GM23338 (cell line): ENCODE measurements around the gene SELENOO. TPM values are rescaled to one million over a fixed set of nuclear protein-coding genes. Genes with fewer than 3 reads are reported as not detected.

Source experiments
- ATAC-seq: fragments of 200-7000 bp; cut with Tn5 transposase; 3 replicates; pipeline ENCODE4 v1.9.1; 2020
- DNase-seq: peaks from one replicate; pipeline ENCODE4 v3.0.0-alpha.2; 2015; ENCODE audit warnings: low spot score
- H2AFZ ChIP-seq: fragments of 200-600 bp; sonication (generic); 2 replicates; pipeline ENCODE4 v1.8.0; 2016; ENCODE audit warnings: antibody characterized with exemption, mild to moderate bottlenecking, moderate library complexity
- H3F3A ChIP-seq: fragments of 200-600 bp; sonication (generic); replicated peaks from 2 replicates; pipeline ENCODE4 v1.8.0; 2017; ENCODE audit warnings: antibody characterized with exemption, mixed run types, low read depth
- H3K27ac ChIP-seq: fragments of 200-600 bp; sonication (generic); 2 replicates; pipeline ENCODE4 v1.6.1; 2016; ENCODE audit warnings: low read depth
- H3K27me3 ChIP-seq: fragments of 200-600 bp; sonication (generic); 2 replicates; pipeline ENCODE4 v1.8.0; 2016; ENCODE audit warnings: mild to moderate bottlenecking, mixed run types, moderate library complexity; ENCODE audit not compliant: insufficient read depth
- H3K36me3 ChIP-seq: fragments of 200-600 bp; sonication (generic); 2 replicates; pipeline ENCODE4 v1.8.0; 2016; ENCODE audit warnings: mild to moderate bottlenecking; ENCODE audit not compliant: insufficient read depth
- H3K4me1 ChIP-seq: fragments of 200-600 bp; sonication (generic); 2 replicates; pipeline ENCODE4 v1.8.0; 2016; ENCODE audit warnings: mild to moderate bottlenecking, moderate library complexity; ENCODE audit not compliant: insufficient read depth
- H3K4me2 ChIP-seq: fragments of 200-600 bp; sonication (generic); 2 replicates; pipeline ENCODE4 v1.7.1; 2017; ENCODE audit warnings: mixed run types
- H3K4me3 ChIP-seq: fragments of 200-600 bp; sonication (generic); 2 replicates; pipeline ENCODE4 v1.6.1; 2016; ENCODE audit warnings: mixed run types
- H3K79me2 ChIP-seq: fragments of 200-600 bp; sonication (generic); replicated peaks from 2 replicates; pipeline ENCODE4 v1.8.0; 2017; ENCODE audit warnings: mild to moderate bottlenecking; ENCODE audit not compliant: insufficient read depth
- H3K9me2 ChIP-seq: fragments of 200-600 bp; sonication (generic); 2 replicates; pipeline ENCODE4 v1.8.0; 2017; ENCODE audit not compliant: insufficient read depth
- H4K20me1 ChIP-seq: fragments of 200-600 bp; sonication (generic); replicated peaks from 2 replicates; pipeline ENCODE4 v1.8.0; 2017; ENCODE audit warnings: mild to moderate bottlenecking; ENCODE audit not compliant: insufficient read depth
- H3K27ac Mint-ChIP-seq: 2 replicates; pipeline ENCODE4 v1.8.0; 2020; ENCODE audit warnings: inconsistent platforms, mild to moderate bottlenecking, moderate library complexity, mixed read lengths
- H3K27me3 Mint-ChIP-seq: 3 replicates; pipeline ENCODE4 v1.8.0; 2022; ENCODE audit warnings: low read depth, mild to moderate bottlenecking, moderate library complexity, mixed read lengths, inconsistent platforms; ENCODE audit not compliant: insufficient read depth, poor library complexity
- H3K36me3 Mint-ChIP-seq: 3 replicates; pipeline ENCODE4 v1.8.0; 2021; ENCODE audit warnings: low read depth, mild to moderate bottlenecking, inconsistent platforms, moderate library complexity, mixed read lengths
- H3K4me1 Mint-ChIP-seq: 3 replicates; pipeline ENCODE4 v1.8.0; 2020; ENCODE audit warnings: mild to moderate bottlenecking, inconsistent platforms, mixed read lengths
- H3K4me3 Mint-ChIP-seq: 3 replicates; pipeline ENCODE4 v1.8.0; 2021; ENCODE audit warnings: moderate library complexity, mild to moderate bottlenecking, inconsistent platforms, mixed read lengths
- H3K9me3 Mint-ChIP-seq: 3 replicates; pipeline ENCODE4 v1.8.0; 2020; ENCODE audit warnings: moderate library complexity, mild to moderate bottlenecking, inconsistent platforms, mixed read lengths
- CTCF ChIP-seq, 2 experiments: fragments of 200-600 bp in 1 of 2; sonication (generic) in 1 of 2; conservative IDR thresholded peaks; 2 replicates each; pipeline versions ENCODE4 v1.5.1 to v1.6.1; 2016 to 2017; ENCODE audit warnings: antibody characterized with exemption in 2 of 2, low read depth in 2 of 2, mild to moderate bottlenecking in 2 of 2, moderate library complexity in 1 of 2
- EZH2 ChIP-seq: fragments of 200-600 bp; sonication (generic); IDR thresholded peaks from one replicate; pipeline ENCODE4 v1.8.0; 2017; ENCODE audit warnings: antibody characterized with exemption, mild to moderate bottlenecking, low read depth; ENCODE audit not compliant: unreplicated experiment
- JUNB ChIP-seq: IDR thresholded peaks from one replicate; pipeline ENCODE4 v1.6.1; 2016; ENCODE audit warnings: antibody characterized with exemption; ENCODE audit not compliant: unreplicated experiment
- NANOG ChIP-seq: IDR thresholded peaks from 2 replicates; pipeline ENCODE4 v1.6.1; 2016; ENCODE audit warnings: antibody characterized with exemption, borderline replicate concordance
- POLR2AphosphoS5 ChIP-seq: IDR thresholded peaks from 2 replicates; pipeline ENCODE4 v1.6.1; 2016; ENCODE audit warnings: antibody characterized with exemption, low read depth
- STAT1 ChIP-seq: IDR thresholded peaks from one replicate; pipeline ENCODE4 v1.6.1; 2016; ENCODE audit warnings: antibody characterized with exemption; ENCODE audit not compliant: unreplicated experiment
- ZNF331 ChIP-seq: fragments of 250-450 bp; sonication (Bioruptor Pico); IDR thresholded peaks from 2 replicates; pipeline ENCODE4 v1.5.0; 2020; ENCODE audit warnings: low read depth, mild to moderate bottlenecking, moderate library complexity
- ZNF462 ChIP-seq: fragments of 250-450 bp; sonication (Bioruptor Pico); IDR thresholded peaks from 2 replicates; pipeline ENCODE4 v1.5.0; 2020; ENCODE audit warnings: mild to moderate bottlenecking, moderate library complexity
- polyA plus RNA-seq: library from polyadenylated mRNA; unstranded; fragments of >200 nt; fragmentation: Nextera tagmentation; extraction: Ambion mirVana; gene quantifications from 2 replicates; pipeline ENCODE4 v1.2.1, GENCODE V29; 2016
- total RNA-seq: library from RNA; depleted of rRNA; stranded (reverse); fragments of >200 nt; shearing (Covaris generic); gene quantifications from 2 replicates; pipeline ENCODE4 v1.2.3, GENCODE V29; 2014

The SELENOO gene
- total and polyA plus RNA-seq, 2 experiments from 2014 or later: 6.8 to 21.3 TPM

- TF ChIP-seq ZNF462 (no peak), ZNF331 (CRISPR knock-in tag) (no peak), NANOG (no peak), JUNB (no peak), POLR2AphosphoS5 (no peak)
Observed at GRCh38 chr22:50190941-50191741, 9.7 kb upstream of the SELENOO start (continued).

GRCh38 chr22:50192436-50193204, 8.2 kb upstream of the SELENOO start:
- H3K9me2 ChIP-seq: no peaks in the 10 kb centered on the region
- peaks cover 20% of the 10 kb centered on the region; the same call in 1 of the 2 replicates for H4K20me1 ChIP-seq
- Mint-ChIP-seq H3K4me1 (peaks cover 10% of the 10 kb centered on the region), H3K9me3 (no peaks in the 10 kb centered on the region), H3K27me3 (peaks cover 10% of the 10 kb centered on the region), H3K27ac (no peak overlapping the region), H3K36me3 (peaks cover 4% of the 10 kb centered on the region; the same call in 1 of the 3 replicates), H3K4me3 (no peak overlapping the region)
- H2AFZ ChIP-seq: no peak overlapping the region
- no peak for DNase-seq
- no peak overlapping the region for H3K4me2 ChIP-seq
- H3K27ac ChIP-seq: no peak overlapping the region
- H3F3A ChIP-seq: 0 out of 2 replicates have a peak, but pooled peaks cover 2% of the 10 kb centered on the region
- no peaks in the 10 kb centered on the region for H3K36me3 ChIP-seq
- peaks cover 4% of the 10 kb centered on the region; the same call in 1 of the 2 replicates for H3K4me1 ChIP-seq
- no peaks in the 10 kb centered on the region for H3K27me3 ChIP-seq
- peaks cover 32% of the 10 kb centered on the region for H3K79me2 ChIP-seq
- H3K4me3 ChIP-seq: no peak overlapping the region
- no peak; the same call in 2 of the 3 replicates for ATAC-seq
- TF ChIP-seq EZH2: no peak
- TF ChIP-seq NANOG: no peak
- no peak for TF ChIP-seq POLR2AphosphoS5
- no peak for TF ChIP-seq STAT1
- no peak for TF ChIP-seq CTCF (conservative IDR thresholded peaks at IDR 0.05; ENCODE audit: low read depth in 2 of 2)
- TF ChIP-seq ZNF331 (CRISPR knock-in tag): no peak
